ENCODE results near the gene ICAM1.

DNA sequence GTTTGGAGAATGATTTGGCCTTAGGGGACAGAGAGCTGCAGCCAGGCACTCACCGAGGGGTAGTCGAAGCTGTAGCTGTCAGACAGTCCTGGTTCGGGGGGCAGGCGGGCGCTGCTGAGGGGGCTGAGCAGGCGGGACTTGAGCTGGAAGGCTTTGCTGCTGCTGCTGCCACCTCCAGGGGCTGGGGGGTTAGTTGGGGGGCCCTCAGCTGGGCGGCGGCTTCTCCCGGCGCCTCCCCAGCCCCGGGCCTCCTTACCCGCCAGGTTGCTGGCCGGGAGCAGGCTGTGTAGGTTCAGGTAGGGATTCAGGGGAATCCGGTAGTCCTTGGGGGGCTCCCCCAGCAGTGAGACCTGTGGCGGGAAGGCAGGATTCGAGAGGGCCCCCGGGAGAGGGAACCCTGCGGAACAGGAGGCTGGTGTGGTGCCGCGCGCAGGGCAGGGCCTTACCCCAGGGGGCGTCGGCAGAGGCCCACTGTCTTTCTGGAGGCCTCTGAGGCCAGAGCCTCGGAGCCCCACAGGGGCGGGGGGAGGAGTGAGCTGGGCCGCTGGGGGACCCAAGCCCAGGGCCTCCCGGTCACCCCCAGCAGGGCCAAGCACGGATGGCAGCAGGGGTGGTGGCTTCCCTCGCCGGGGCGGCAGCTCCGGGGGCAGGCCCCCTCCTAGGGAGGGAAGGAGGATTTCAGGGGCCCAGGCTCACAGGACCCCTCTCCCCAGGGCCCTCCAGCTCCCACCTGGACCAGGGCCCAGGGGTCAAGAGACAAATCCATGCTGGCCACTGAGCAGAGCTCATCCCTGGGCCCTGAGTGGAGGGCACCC, 49.9 kb downstream of the ICAM1 start:
- TF ChIP-seq CTCF (conservative IDR thresholded peaks at IDR 0.05 in 1 of 2, IDR thresholded peaks at IDR 0.05 in 1 of 2; ENCODE audit: low read depth in 1 of 2, low read length in 2 of 2) = no peak
- no peak for TF ChIP-seq EZH2 (IDR thresholded peaks at IDR 0.05; ENCODE audit: low read length, missing control alignments)

Measured in fibroblast of lung (primary cell).